OCI-LY1 (cell line): ENCODE measurements around the gene CUX1.

Experiments used
- EZH2 ChIP-seq: fragments of 200-600 bp; sonication (generic), shearing (Covaris generic); IDR thresholded peaks from 2 replicates; pipeline ENCODE4 v1.8.0; 2017; ENCODE audit warnings: borderline replicate concordance, mixed run types, mild to moderate bottlenecking, antibody characterized with exemption, low read length, moderate library complexity, mixed read lengths
- TF ChIP-seq, protein P1 (sequence below): fragments of 200-600 bp; sonication (generic), shearing (Covaris generic); IDR thresholded peaks from 2 replicates; pipeline ENCODE4 v1.5.1; 2017; ENCODE audit warnings: mild to moderate bottlenecking, antibody characterized with exemption, low read length, moderate library complexity, mixed read lengths

- TF ChIP-seq, protein P1, sequence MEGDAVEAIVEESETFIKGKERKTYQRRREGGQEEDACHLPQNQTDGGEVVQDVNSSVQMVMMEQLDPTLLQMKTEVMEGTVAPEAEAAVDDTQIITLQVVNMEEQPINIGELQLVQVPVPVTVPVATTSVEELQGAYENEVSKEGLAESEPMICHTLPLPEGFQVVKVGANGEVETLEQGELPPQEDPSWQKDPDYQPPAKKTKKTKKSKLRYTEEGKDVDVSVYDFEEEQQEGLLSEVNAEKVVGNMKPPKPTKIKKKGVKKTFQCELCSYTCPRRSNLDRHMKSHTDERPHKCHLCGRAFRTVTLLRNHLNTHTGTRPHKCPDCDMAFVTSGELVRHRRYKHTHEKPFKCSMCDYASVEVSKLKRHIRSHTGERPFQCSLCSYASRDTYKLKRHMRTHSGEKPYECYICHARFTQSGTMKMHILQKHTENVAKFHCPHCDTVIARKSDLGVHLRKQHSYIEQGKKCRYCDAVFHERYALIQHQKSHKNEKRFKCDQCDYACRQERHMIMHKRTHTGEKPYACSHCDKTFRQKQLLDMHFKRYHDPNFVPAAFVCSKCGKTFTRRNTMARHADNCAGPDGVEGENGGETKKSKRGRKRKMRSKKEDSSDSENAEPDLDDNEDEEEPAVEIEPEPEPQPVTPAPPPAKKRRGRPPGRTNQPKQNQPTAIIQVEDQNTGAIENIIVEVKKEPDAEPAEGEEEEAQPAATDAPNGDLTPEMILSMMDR, result no peak
- no peak for TF ChIP-seq EZH2
These were observed 141.9 kb downstream of the CUX1 start for GRCh38 chr7:101959342-101959741.
